SK-N-SH (cell line): Measurements from ENCODE around the gene HK1. TPM values are rescaled to one million over a fixed set of nuclear protein-coding genes. Genes with fewer than 3 reads are reported as not detected.

Source experiments
- CTCF ChIA-PET: fragments of 300-600, 350-600 bp; formaldehyde crosslinking; extraction: SDS; loops from one replicate; lab custom pipeline; 2021; lab: Yijun Ruan, JAX
- POLR2A ChIA-PET: fragments of 350-600 bp; sonication (Branson Sonifier 250); formaldehyde crosslinking; extraction: SDS; loops from one replicate; lab custom pipeline; 2020; ENCODE audit warnings: antibody characterized with exemption, inconsistent platforms; lab: Yijun Ruan, JAX
- DNase-seq: peaks from one replicate; pipeline ENCODE4 v3.0.0; 2012
- H2AFZ ChIP-seq: fragments of 200-600 bp; sonication (generic); 2 replicates; pipeline ENCODE4 v1.8.1; 2016; ENCODE audit warnings: antibody characterized with exemption, mild to moderate bottlenecking, low read depth
- H3F3A ChIP-seq: fragments of 200-600 bp; sonication (generic); replicated peaks from 2 replicates; pipeline ENCODE3; 2016; ENCODE audit warnings: antibody characterized with exemption, mild to moderate bottlenecking; ENCODE audit not compliant: insufficient read depth
- H3K27ac ChIP-seq, 2 experiments: fragments of 200-500 bp in 1 of 2; fragments of 200-600 bp in 1 of 2; sonication (Bioruptor generic) in 1 of 2; sonication (generic), shearing (Covaris generic) in 1 of 2; 2 replicates each; pipeline versions ENCODE4 v1.5.1 to v1.6.1; 2014 to 2016; ENCODE audit warnings: low read depth in 2 of 2, inconsistent platforms in 1 of 2, low read length in 1 of 2, mild to moderate bottlenecking in 1 of 2, mixed read lengths in 1 of 2
- H3K27me3 ChIP-seq: fragments of 200-600 bp; sonication (generic), shearing (Covaris generic); 2 replicates; pipeline ENCODE4 v1.6.1; 2016; ENCODE audit warnings: mixed run types; ENCODE audit not compliant: insufficient read depth
- H3K36me3 ChIP-seq, 2 experiments: fragments of 200-500 bp in 1 of 2; fragments of 200-600 bp in 1 of 2; sonication (Bioruptor generic) in 1 of 2; sonication (generic) in 1 of 2; replicated peaks in 1 of 2; 2 replicates each; pipeline versions ENCODE3 to v1.5.1; 2014 to 2016; ENCODE audit warnings: low read length in 1 of 2, mild to moderate bottlenecking in 1 of 2; ENCODE audit not compliant: insufficient read depth in 2 of 2, control insufficient read depth in 1 of 2
- H3K4me1 ChIP-seq, 2 experiments: fragments of 200-500 bp in 1 of 2; fragments of 200-600 bp in 1 of 2; sonication (Bioruptor generic) in 1 of 2; sonication (generic), shearing (Covaris generic) in 1 of 2; 2 replicates each; pipeline versions ENCODE4 v1.5.1 to v1.6.1; 2014 to 2016; ENCODE audit warnings: low read depth in 1 of 2, low read length in 1 of 2, mixed run types in 1 of 2; ENCODE audit not compliant: insufficient read depth in 2 of 2, control insufficient read depth in 1 of 2
- H3K4me2 ChIP-seq: fragments of 200-600 bp; sonication (generic), shearing (Covaris generic); 2 replicates; pipeline ENCODE4 v1.6.1; 2017; ENCODE audit warnings: mixed run types
- H3K4me3 ChIP-seq, 2 experiments: fragments of 200-500 bp in 1 of 2; fragments of 200-600 bp in 1 of 2; sonication (Bioruptor generic) in 1 of 2; sonication (generic), shearing (Covaris generic) in 1 of 2; 2 replicates each; pipeline versions ENCODE4 v1.5.1 to v1.8.1; 2014 to 2016; ENCODE audit warnings: low read depth in 2 of 2, inconsistent platforms in 1 of 2, low read length in 1 of 2, mild to moderate bottlenecking in 1 of 2, mixed read lengths in 1 of 2, moderate library complexity in 1 of 2
- H3K79me2 ChIP-seq: fragments of 200-600 bp; sonication (generic); 2 replicates; pipeline ENCODE4 v1.8.1; 2017; ENCODE audit warnings: mild to moderate bottlenecking; ENCODE audit not compliant: insufficient read depth
- H3K9ac ChIP-seq: fragments of 200-600 bp; sonication (generic); 2 replicates; pipeline ENCODE4 v1.6.1; 2017; ENCODE audit warnings: mixed run types
- H3K9me2 ChIP-seq: fragments of 200-600 bp; sonication (generic); 2 replicates; pipeline ENCODE4 v1.6.1; 2017; ENCODE audit warnings: mixed run types
- H3K9me3 ChIP-seq: fragments of 200-600 bp; sonication (generic); 2 replicates; pipeline ENCODE4 v1.6.1; 2017; ENCODE audit warnings: mixed run types, mild to moderate bottlenecking, moderate library complexity
- H4K20me1 ChIP-seq: fragments of 200-600 bp; sonication (generic); 2 replicates; pipeline ENCODE4 v1.6.1; 2017; ENCODE audit warnings: mild to moderate bottlenecking, mixed run types; ENCODE audit not compliant: insufficient read depth
- CHD2 ChIP-seq: fragments of 150-350 bp; IDR thresholded peaks from 2 replicates; pipeline ENCODE4 v1.6.1; 2018; ENCODE audit warnings: low read length; ENCODE audit not compliant: partially characterized antibody
- FOXJ3 ChIP-seq: sonication (generic); formaldehyde crosslinking; IDR thresholded peaks from 2 replicates; pipeline ENCODE4 v1.5.1; 2020; ENCODE audit warnings: mild to moderate bottlenecking, missing genetic modification reagents
- FOXM1 ChIP-seq: IDR thresholded peaks from 2 replicates; pipeline ENCODE4 v1.4.0; 2012; ENCODE audit warnings: low read depth, mild to moderate bottlenecking
- GABPA ChIP-seq: IDR thresholded peaks from 2 replicates; pipeline ENCODE4 v1.4.0; 2012; ENCODE audit warnings: low read depth, mild to moderate bottlenecking
- GATA2 ChIP-seq: sonication (generic); formaldehyde crosslinking; IDR thresholded peaks from 2 replicates; pipeline ENCODE4 v1.5.0; 2020; ENCODE audit warnings: mild to moderate bottlenecking, missing genetic modification reagents
- NRF1 ChIP-seq: IDR thresholded peaks from 2 replicates; pipeline ENCODE4 v1.6.1; 2012; ENCODE audit warnings: low read depth, mild to moderate bottlenecking, low read length
- RAD21 ChIP-seq: IDR thresholded peaks from 2 replicates; pipeline ENCODE4 v1.6.1; 2012; ENCODE audit warnings: mild to moderate bottlenecking, low read length
- SMC3 ChIP-seq: IDR thresholded peaks from 2 replicates; pipeline ENCODE4 v1.6.1; 2012; ENCODE audit warnings: low read depth, low read length, improper control_type of control experiment
- TEAD4 ChIP-seq: IDR thresholded peaks from 2 replicates; pipeline ENCODE4 v1.4.0; 2012; ENCODE audit warnings: mild to moderate bottlenecking, borderline replicate concordance; ENCODE audit not compliant: insufficient read depth
- WGBS: methylation state at CpG from one replicate; pipeline ENCODE4 v1.1.6; 2017; ENCODE audit warnings: low lambda C conversion rate; 5-methylcytosine and 5-hydroxymethylcytosine counted together
- polyA plus RNA-seq, 3 experiments: library from polyadenylated mRNA; depleted of rRNA; stranded (reverse); fragments of >200 nt; gene quantifications; 2 replicates each; pipeline ENCODE4 v1.2.3, GENCODE V29; 2012
- TF ChIP-seq, protein P1 (sequence below): IDR thresholded peaks from 2 replicates; pipeline ENCODE4; 2012
- TF ChIP-seq, protein P2 (sequence below): IDR thresholded peaks from 2 replicates; pipeline ENCODE4 v1.6.1; 2012; ENCODE audit warnings: mild to moderate bottlenecking, low read depth, low read length, moderate library complexity
- TF ChIP-seq, protein P3 (sequence below): IDR thresholded peaks from 2 replicates; pipeline ENCODE4 v1.4.0; 2012; ENCODE audit warnings: low read depth, borderline replicate concordance

The HK1 gene
- polyA plus RNA-seq, 1 of the 3 experiments (the other 2 are of a cell fraction), result 38.7 TPM

DNA sequence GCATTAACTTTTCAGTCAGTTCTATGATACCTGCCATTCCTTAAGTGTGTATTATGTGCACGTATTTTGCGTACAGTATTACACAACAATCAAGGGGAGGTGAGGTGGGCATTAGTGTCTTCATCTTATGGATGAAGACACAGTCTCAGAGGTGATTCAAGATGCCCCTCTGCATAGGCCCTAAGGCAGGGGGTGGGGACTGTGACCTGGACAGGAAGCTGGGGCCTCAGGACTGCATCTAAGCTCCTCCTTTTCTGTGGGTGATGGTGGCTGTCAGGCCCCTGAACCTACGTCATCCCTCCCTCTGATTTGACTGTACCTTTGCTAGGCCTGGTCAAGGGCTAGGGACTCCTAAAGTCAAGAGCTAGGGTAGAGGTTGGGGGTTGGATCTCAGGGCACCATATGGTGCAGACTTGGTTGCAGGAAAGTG, 38.9 kb downstream of the HK1 start:
- no peak for TF ChIP-seq NRF1
- TF ChIP-seq GABPA, result no peak
- TF ChIP-seq TEAD4, result no peak
- no peak for TF ChIP-seq GATA2 (CRISPR knock-in tag)
- no peak for TF ChIP-seq RAD21
- no peak for TF ChIP-seq CHD2
- no peak for TF ChIP-seq FOXJ3 (CRISPR knock-in tag)
- TF ChIP-seq, protein P1, sequence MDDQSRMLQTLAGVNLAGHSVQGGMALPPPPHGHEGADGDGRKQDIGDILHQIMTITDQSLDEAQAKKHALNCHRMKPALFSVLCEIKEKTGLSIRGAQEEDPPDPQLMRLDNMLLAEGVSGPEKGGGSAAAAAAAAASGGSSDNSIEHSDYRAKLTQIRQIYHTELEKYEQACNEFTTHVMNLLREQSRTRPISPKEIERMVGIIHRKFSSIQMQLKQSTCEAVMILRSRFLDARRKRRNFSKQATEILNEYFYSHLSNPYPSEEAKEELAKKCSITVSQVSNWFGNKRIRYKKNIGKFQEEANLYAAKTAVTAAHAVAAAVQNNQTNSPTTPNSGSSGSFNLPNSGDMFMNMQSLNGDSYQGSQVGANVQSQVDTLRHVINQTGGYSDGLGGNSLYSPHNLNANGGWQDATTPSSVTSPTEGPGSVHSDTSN, result no peak
- no peak for TF ChIP-seq FOXM1
- TF ChIP-seq, protein P2, sequence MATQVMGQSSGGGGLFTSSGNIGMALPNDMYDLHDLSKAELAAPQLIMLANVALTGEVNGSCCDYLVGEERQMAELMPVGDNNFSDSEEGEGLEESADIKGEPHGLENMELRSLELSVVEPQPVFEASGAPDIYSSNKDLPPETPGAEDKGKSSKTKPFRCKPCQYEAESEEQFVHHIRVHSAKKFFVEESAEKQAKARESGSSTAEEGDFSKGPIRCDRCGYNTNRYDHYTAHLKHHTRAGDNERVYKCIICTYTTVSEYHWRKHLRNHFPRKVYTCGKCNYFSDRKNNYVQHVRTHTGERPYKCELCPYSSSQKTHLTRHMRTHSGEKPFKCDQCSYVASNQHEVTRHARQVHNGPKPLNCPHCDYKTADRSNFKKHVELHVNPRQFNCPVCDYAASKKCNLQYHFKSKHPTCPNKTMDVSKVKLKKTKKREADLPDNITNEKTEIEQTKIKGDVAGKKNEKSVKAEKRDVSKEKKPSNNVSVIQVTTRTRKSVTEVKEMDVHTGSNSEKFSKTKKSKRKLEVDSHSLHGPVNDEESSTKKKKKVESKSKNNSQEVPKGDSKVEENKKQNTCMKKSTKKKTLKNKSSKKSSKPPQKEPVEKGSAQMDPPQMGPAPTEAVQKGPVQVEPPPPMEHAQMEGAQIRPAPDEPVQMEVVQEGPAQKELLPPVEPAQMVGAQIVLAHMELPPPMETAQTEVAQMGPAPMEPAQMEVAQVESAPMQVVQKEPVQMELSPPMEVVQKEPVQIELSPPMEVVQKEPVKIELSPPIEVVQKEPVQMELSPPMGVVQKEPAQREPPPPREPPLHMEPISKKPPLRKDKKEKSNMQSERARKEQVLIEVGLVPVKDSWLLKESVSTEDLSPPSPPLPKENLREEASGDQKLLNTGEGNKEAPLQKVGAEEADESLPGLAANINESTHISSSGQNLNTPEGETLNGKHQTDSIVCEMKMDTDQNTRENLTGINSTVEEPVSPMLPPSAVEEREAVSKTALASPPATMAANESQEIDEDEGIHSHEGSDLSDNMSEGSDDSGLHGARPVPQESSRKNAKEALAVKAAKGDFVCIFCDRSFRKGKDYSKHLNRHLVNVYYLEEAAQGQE, result no peak
- TF ChIP-seq, protein P3, sequence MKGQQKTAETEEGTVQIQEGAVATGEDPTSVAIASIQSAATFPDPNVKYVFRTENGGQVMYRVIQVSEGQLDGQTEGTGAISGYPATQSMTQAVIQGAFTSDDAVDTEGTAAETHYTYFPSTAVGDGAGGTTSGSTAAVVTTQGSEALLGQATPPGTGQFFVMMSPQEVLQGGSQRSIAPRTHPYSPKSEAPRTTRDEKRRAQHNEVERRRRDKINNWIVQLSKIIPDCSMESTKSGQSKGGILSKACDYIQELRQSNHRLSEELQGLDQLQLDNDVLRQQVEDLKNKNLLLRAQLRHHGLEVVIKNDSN, result no peak
- no peak for TF ChIP-seq SMC3
- H3K9me3 ChIP-seq, result no peaks in the 10 kb centered on the region
- peak overlapping the region in 1 of 2 experiments; percentile 32; a peak in 1 of 4 replicates for H3K27ac ChIP-seq
- H3K4me1 ChIP-seq, result peaks cover 22 to 40% of the 10 kb centered on the region in 2 experiments; a peak in 2 of 4 replicates
- H3K4me3 ChIP-seq, result no peak overlapping the region
- no peak overlapping the region for H3K9ac ChIP-seq
- peaks cover 34% of the 10 kb centered on the region for H3K79me2 ChIP-seq
- no peaks in the 10 kb centered on the region for H3K36me3 ChIP-seq
- no peak for DNase-seq
- no peaks in the 10 kb centered on the region for H3K9me2 ChIP-seq
- H2AFZ ChIP-seq, result no peak overlapping the region
- H3K4me2 ChIP-seq, result no peak overlapping the region
- H3F3A ChIP-seq, result peaks cover 7% of the 10 kb centered on the region
- ChIA-PET CTCF (interaction anchor here (1.1 to 1.6 kb wide), 2 partner anchors 27 to 75 kb away, joined by 3 to 4 read pairs; no protein-coding TSS in a partner anchor), POLR2A (no interaction called here)
- peaks cover 27% of the 10 kb centered on the region for H4K20me1 ChIP-seq
- no peaks in the 10 kb centered on the region for H3K27me3 ChIP-seq
- WGBS, result 96% methylated on average over 3 of the region's 3 CpGs
